HG03280 (cell line): Measurements from ENCODE around the gene HOMER2.

Experiments used
- ATAC-seq: cut with Tn5 transposase; IDR thresholded peaks from one replicate; pipeline ENCODE4 v1.9.1; 2021; ENCODE audit warnings: mild to moderate bottlenecking, moderate library complexity; ENCODE audit not compliant: unreplicated experiment

Gene HOMER2

DNA sequence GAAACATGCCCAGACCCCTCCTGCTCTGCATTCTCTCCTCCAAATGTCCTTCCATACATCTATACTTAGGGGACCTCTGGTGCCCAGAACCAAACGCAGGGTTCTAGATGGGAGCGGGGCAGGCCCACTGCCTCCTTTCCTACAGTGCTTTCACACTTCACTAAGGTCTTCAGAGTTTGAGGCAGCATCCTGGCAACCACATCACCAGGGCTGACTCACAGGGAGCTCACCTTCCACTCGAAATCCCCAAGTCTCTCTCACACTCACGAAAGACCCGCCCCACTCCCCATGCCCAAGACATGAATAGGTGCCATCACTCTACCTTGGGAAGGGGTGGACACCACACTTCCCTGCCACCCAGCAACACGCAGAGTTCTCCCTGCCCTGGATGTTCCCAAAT, 18.9 kb downstream of the HOMER2 start:
- no peak for ATAC-seq

DNA sequence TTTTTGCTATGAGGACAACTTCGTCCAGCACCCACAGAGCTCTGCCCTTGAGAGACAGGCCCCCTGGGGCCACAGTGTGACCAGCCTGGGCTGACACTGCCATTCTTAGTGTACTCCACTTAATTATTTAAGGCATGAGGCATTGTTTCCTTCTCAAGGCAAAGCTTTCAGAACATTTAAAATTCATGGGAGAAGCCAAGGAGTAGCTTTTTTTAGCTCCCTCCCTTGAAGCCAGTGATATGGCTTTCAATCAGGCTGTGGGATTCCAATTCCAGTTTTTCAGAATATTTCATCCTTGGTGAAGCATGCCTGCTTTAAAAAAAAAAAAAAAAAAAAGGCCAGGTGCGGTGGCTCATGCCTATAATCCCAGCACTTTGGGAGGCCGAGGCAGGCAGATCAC, 21.3 kb downstream of the HOMER2 start:
- no peak for ATAC-seq

DNA sequence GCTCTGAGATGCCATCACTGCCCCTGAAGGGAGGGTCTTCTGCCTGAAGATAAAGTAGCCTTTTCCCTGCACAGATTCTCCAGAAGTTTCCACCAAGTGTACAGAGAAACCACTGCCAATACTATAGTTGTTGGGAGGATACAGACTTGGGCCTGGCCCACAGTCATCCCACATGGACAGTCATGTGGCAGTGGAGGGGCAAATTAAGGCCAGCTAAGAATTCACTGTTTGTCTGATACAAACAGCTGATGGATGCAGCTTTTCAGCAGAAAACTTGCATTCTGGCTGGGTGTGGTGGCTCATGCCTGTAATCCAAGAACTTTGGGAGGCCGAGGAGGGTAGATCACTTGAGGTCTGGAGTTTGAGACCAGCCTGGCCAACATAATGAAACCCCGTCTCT, 22.1 kb downstream of the HOMER2 start:
- ATAC-seq, result no peak

DNA sequence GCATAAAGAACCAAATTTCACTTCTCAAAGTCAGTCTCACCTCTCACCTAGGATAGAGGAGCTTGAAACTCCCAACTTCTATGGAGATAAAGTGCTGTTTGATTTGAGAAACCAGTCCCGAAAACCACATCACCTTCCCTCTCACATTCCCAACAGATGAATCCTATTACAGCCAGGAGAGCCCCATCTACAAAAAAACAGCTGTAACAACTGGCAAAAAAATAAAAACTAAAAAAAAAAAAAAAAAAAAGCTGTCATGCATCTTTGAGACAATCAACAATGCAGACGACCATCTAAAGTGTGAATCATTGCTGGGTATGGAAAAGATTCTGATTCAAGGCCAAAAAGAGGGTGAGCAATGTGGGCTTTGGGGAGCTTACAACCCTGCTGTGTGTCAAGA, 23.8 kb downstream of the HOMER2 start:
- no peak for ATAC-seq

DNA sequence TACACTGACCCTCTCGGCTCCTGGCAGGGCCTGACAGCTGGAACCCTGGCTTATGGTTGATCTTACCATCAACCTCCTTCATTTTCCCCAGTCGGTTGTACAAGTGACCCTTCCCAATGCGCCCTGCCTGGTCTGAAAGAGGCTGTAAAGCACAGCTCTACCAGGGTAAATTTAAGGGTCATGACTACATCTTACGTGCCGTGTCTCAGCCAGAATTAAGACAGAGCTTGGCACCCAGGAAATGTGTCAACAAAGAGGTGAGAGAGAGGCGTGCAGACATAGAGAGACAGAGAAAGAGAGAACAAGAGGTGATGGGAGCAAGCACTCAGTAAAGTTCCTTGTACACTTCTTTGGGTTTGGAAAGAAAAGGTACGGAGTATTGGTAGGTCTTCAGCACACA, 28.8 kb downstream of the HOMER2 start:
- ATAC-seq, result no peak

DNA sequence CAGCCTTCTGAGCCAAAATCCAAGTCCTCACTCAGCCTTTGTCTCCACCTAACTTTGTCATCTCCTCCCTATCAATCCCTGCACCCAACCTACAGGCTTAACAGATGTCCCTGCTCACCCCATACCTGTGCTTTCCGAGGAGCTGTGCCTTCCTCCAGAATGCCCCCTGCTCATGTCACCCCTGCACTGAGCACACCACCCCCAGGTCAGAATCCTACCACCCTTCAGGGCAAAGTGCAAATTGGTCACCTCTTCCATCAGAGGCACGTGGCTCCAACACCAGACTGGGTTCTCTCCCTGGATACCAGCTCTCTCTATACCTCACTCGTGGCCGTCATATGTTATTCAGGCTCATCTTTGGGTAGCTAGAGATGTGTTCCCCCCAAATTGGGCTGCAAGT, 29.8 kb downstream of the HOMER2 start:
- no peak for ATAC-seq

DNA sequence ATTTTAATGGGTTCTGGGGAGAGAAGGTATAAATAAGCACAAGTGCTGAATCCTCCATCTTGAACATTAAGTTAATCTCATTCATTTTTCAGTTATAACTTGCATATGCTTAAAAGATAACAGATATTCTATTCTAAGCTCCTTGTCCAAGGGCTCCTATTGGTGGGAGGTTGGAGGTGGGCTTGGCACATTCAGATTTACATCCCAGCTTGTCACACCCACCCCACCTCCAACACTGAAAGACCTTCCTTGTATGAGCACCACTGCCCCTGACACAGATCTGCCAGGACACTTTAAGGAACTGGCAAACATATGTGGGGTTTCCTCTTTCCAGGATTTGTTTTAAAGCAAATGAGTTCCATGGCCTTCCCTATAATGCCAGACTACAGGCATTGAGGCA, 30.6 kb downstream of the HOMER2 start:
- no peak for ATAC-seq

DNA sequence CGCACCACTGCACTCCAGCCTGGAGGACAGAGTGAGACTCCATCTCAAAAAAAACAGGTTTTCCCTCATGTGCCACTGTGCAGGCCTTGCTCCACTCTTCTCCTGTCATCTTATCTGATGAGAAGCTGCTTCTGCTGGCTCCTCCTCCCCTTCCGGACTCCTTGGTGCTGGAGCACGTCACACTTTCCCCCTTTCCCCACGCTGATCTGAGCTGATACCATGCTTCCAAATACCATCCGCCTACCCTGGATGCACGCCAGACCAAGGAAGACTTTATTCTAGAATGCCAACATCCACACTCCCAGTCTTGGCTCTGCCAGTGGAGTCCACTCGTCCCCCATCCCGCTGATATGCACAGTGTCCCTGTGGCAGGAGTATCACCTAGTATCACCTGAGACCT, 31.3 kb downstream of the HOMER2 start:
- ATAC-seq, result no peak

DNA sequence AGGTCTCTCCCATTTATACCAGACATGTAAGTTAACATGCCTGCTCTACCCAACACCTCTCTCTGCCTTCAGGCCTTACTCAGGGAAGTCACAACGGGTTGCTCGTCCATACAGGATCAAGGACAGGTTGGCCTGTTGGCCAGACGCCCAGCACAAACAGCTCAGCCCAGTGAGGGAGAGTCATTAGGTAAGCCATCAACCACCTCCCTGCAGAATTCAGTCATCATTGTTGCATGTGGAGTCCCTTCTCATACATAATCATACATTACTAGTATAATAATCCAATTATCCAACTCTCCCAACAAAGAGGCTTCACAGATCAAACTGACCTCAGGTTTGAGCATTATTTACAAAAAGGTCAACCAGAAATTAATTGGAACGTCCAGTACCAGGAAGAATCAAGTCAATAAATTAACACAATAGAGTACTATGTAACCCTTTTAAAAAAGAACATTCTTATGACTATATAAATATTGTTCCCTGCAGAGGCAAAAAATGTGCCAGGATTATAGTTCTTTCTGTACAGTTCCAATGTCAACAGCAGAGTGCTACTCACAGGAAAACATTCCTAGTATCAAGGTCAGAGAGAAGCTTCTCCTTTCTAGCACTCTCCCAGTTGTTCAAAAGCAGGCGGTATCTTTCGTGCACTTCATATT, 33.2 kb downstream of the HOMER2 start:
- ATAC-seq, result no peak

DNA sequence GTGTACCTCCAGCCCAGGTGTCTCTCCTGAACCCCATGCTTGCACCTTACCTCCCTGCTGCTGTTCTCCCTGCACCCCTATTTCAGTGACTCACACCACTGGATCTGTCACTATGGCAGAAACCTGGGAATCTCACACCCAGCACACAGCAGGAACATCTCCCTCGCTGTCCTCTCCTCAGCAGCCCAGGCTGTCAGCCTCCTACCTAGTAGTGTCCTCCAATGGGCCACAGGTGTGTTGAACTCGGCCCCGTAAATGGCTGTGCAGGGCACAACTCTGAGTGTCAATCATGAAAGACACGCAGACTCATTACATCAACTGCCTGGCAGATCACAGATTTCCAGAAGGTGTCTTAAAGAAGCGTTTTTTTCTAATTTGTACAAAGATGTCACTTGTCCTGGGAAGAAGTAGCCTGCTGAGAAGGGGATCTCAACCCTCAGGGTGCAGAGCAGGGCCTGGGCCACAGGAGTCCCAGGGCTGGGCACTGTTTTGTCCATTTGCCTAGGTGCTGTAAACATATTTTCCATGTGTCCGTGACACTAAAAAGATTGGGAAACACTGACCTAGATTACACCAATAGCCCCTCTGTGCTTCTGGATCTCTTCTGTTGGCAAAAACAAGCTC, 33.8 kb downstream of the HOMER2 start:
- ATAC-seq, result no peak

DNA sequence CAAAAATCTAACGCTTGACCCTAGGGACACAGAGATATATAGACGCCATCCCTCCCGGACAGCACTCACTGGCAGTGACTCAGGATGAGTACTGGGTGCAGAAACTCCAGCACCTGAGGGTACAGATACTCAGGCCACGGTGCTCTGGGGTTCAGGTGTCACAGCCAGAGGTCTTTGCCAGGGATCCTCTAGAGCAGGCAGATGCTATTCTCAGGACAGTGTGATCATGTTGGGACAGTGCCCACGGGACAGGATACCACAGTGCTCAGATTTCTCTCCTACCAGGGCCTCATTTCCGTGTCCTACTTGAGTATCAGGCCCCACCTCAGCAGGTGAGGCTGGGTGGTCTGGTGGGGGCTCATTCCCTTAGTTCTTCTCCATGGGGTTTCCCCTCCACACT, 34.4 kb downstream of the HOMER2 start:
- no peak for ATAC-seq

DNA sequence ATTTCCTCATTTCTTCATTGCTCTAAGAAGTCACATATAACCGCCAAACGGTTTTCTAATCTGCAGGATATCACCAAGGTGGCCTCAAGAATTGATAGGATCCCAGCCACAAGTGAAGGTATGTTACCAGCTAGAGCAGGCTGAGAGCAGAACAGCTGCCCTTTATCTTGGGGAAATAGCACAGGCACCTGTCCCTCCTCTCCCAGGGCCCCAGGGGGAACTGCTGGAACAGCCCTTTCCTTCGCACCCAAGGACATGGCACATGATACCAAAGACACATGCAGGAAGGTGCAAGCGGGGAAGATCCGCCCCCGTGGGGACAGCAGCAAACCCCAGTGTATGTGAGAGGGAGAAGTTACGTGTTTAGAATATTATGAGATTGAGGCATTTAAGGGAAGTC, 35.3 kb downstream of the HOMER2 start:
- ATAC-seq, result no peak

DNA sequence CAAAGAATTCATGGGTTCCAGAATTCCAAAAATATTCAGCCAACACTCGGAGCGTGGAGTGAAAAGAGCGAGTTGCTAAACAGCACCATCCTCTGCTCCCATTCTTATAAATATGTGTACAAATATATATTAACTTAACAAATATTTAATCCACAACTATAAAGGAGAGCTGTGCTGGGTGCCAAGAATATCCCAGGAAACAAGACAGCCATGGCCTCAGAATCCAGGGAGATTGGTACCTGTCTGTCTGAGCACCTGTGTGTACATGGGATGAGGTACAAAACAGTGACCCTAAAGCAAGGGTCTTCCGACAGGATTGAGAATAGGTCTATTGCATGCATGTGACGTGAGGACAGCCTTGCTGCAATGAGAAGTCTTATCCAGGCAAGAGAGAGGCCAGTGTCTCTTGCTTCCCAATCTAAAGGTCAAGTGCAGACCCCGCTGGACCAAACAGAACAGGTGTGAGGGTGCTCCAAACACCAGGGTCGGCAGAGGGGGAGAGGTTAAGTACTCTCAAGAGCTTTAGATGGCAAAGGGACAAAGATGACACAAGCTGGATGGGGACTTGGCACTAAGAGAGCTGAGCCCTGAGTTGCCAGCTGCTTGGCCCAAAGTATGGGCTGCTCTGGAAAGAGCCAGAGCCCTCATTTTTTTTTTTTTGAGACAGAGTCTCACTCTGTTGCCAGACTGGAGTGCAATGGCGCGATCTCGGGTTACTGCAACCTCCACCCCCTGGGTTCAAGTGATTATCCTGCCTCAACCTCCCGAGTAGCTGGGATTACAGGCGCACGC, 36.2 kb downstream of the HOMER2 start:
- no peak for ATAC-seq

DNA sequence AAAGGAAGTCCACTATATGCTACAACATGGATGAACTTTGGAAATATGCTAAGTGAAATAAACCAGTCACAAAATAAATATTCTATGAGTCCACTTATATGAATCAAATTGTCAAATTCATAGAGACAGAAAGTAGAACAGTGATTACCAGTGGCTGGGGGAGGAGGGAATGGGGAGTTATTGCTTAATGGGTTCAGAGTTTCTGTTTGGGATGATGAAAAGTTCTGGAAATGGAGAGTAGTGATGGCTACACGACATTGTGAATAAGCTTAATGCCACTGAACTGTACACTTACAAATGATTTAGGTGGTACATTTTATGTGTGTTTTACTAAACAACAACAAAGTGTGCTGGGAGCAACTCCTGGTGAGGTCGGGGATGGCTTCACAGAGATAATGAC, 38.1 kb downstream of the HOMER2 start:
- ATAC-seq, result no peak

DNA sequence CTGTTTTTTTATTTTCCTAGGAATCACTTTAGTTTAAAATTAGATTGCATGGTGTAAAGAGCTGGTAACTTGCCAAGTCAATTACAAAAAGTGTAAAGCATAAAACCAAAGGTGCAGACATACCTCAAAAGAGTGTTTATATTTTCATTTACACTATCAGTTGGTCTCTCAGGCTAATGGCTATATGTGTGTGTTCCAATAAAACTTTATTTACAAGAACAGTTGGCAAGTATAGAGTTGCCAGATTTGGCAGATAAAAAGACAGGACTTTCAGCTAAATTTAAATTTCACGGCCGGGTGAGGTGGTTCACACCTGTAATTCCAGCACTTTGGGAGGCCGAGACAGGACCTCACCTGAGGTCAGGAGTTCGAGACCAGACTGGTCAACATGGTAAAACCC, 41.1 kb downstream of the HOMER2 start:
- no peak for ATAC-seq

DNA sequence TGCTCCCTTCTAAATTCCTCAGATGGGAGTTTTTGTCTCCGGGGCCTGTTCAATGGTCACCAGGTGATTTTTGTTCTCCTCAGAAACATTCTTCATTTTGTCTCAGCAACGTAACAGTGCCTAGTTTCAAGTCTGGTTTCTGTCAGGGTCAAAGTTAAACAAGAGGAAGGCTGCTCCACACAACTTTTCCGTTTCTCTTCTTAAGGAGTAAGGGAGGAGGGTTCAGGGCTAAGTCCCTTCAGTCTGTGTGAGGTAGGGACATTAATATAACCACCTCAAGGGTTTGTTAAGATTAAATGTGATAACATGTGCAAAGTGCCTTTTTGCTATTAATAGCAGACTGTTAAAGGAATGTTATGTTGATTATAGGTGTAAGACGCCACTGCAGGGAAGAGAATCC, 41.8 kb downstream of the HOMER2 start:
- ATAC-seq, result no peak

DNA sequence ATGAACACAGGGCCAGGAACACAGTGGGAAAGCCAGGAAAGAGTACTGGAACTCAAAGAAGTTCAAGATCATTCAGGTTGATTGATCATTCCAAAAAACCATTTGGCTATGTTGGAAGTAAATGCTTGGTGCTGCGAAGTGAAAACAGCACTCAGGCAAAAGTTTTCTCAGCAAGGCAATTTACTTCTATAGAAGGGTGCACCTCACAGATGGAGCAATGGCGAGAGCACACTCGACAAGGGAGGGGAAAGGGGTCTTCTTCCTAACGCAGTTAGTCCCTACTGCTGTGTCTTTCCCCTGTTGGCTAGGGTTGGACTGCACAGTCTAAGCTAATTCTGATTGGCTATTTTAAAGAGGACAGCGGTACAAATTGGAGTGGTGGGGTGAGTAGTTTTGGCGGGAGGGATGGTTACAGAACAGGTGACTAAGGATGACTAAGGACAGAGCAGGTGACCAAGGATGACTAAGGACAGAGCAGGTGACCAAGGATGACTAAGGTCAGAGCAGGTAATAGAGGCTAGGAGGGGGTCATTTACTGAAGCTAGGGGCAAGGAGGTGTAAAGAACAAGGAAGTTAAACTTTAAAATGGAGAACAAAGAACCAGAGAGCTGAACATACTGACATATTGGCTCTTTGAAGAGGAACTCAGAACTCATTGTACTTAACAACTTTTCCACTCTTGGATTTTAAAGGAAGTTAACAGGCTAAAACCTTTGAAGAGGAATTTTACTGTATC, 43.3 kb downstream of the HOMER2 start:
- no peak for ATAC-seq

DNA sequence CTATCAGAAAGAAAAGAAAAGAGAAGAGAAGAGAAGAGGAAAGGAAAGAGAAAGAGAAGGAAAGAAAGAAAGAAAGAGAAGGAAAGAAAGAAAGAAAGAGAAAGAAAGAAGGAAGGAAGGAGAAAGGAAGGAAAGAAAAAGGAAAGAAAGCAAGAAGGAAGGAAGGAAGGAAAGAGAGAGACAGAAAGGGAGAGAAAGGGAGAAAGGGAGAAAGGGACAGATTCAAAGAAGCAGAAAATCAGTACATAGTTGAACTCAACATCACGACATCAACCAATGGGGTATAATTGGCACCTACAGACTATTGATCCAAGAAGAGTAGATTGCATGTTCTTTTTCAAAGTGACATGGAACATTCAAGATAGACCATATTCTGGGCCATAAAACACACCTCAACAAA, 45.2 kb downstream of the HOMER2 start:
- ATAC-seq, result no peak

DNA sequence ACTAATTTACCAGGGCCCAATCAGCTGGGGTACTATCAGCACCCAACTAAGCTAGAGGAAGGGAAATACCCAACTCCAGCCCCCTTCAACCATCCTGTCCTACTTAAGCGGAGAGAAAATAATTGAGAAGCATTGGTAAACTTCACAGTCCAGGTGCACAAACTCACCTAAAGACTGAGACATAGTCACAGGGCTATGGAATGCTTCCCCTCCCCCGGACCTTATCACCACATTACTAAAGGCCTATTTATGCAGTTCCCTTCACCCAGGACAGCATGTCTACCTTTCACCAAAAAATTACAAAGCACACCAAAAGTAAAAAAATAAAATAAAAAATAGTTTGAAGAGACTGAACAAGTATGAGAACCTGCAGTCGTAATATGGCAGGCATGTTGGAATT, 47.9 kb downstream of the HOMER2 start:
- no peak for ATAC-seq

DNA sequence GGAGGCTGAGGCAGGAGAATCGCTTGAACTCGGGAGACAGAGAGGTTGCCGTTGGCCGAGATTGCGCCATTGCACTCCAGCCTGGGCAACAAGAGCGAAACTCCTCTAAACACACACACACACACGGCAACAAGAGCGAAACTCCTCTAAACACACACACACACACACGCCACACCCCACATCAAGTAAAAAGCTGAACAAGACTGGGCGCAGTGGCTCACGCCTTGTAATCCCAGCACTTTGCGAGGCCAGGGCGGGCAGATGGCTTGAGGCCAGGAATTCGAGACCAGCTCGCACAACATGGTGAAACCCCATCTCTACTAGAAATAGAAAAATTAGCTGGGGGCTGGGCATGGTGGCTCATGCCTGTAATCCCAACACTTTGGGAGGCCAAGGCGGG, 49.0 kb downstream of the HOMER2 start:
- ATAC-seq, result no peak

DNA sequence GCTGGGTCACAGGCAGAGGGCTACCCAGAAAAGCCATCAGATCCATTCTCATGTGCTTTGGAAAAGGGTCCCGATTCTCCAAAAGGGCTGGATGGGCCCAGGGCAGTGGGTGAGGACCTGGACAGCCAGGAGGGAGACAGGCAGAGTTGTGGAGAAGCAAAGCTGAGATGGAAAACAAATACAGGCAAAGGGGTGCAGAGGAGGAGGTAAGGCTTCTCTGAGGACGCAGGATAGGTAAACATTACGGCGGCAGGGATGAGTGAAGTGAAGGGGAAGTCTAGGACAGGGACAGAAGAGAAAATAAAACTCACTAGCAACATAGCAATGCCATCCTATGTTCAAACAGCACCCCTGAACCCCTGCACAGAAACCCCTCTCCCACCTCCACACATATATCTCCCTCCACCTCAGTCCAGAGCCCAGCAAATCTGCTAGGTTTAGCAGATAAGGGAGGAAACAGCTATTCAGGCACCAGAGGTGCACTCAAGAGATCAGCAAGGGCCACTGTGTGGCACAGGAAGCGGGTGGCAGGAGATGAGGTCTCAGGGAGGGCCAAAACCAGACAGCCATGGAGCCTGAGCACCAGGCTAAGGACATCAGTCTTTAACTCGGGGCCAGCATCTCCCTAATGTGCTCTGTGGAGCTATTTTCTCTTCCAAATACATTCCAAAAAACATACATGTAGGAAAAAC, 51.3 kb downstream of the HOMER2 start:
- ATAC-seq, result no peak
